Suprapubic skin (tissue), 4 donors: ENCODE measurements around the gene DNM3. TPM values are rescaled to one million over a fixed set of nuclear protein-coding genes. Genes with fewer than 3 reads are reported as not detected.

Experiments
- DNase-seq, 2 donors: peaks; one replicate each; pipeline ENCODE4 v3.0.0-alpha.2; 2019; ENCODE audit warnings: low spot score in 2 of 2
- H3K27ac ChIP-seq: fragments of 200-600 bp; sonication (generic); one replicate; pipeline ENCODE4 v1.5.1; 2019
- H3K27me3 ChIP-seq: fragments of 200-600 bp; sonication (generic); one replicate; pipeline ENCODE4 v1.5.1; 2019
- H3K36me3 ChIP-seq: fragments of 200-600 bp; sonication (generic); one replicate; pipeline ENCODE4 v1.5.1; 2019
- H3K4me1 ChIP-seq: fragments of 200-600 bp; sonication (generic); one replicate; pipeline ENCODE4 v1.5.1; 2019
- H3K4me3 ChIP-seq: fragments of 200-600 bp; sonication (generic); one replicate; pipeline ENCODE4 v1.5.1; 2019; ENCODE audit warnings: mild to moderate bottlenecking
- H3K9me3 ChIP-seq: fragments of 200-600 bp; sonication (generic); one replicate; pipeline ENCODE4 v1.5.1; 2019
- CTCF ChIP-seq, 2 donors: fragments of 200-600 bp in 1 of 2; fragments of 450-650 bp in 1 of 2; sonication (generic) in 1 of 2; IDR thresholded peaks; one replicate each; pipeline ENCODE4 v1.5.1; 2016 to 2019; ENCODE audit warnings: antibody characterized with exemption in 2 of 2, mild to moderate bottlenecking in 1 of 2, moderate library complexity in 1 of 2
- EP300 ChIP-seq: sonication (generic); formaldehyde crosslinking; IDR thresholded peaks from one replicate; pipeline ENCODE4 v1.6.1; 2017; ENCODE audit warnings: antibody characterized with exemption
- POLR2A ChIP-seq, 2 donors: fragments of 450-650 bp; IDR thresholded peaks; one replicate each; pipeline ENCODE4 v1.6.1; 2017; ENCODE audit warnings: antibody characterized with exemption in 2 of 2, mild to moderate bottlenecking in 2 of 2, moderate library complexity in 2 of 2
- POLR2AphosphoS5 ChIP-seq, 3 donors: sonication (generic); formaldehyde crosslinking; IDR thresholded peaks; one replicate each; pipeline ENCODE4 v1.6.1; 2017; ENCODE audit warnings: antibody characterized with exemption in 3 of 3
- WGBS: methylation state at CpG from one replicate; pipeline ENCODE4 v1.1.5; 2018; 5-methylcytosine and 5-hydroxymethylcytosine counted together
- total RNA-seq, 4 donors: library from RNA; depleted of rRNA; stranded (reverse); fragments of >200 nt; gene quantifications; one replicate each; pipeline ENCODE4 v1.1.0, GENCODE V29; 2016

DNM3 gene
- total RNA-seq, 4 donors from 2014 or later = 1.6 to 11.7 (median 3.7) TPM

GRCh38 chr1:172125812-172126430 is 284.6 kb downstream of the DNM3 start:
- no peak for DNase-seq
- Histone ChIP-seq H3K4me1 (no peaks in the 10 kb centered on the region), H3K27ac (no peak overlapping the region), H3K4me3 (no peak overlapping the region), H3K27me3 (no peaks in the 10 kb centered on the region), H3K9me3 (no peaks in the 10 kb centered on the region), H3K36me3 (no peaks in the 10 kb centered on the region)
- TF ChIP-seq POLR2A (IDR thresholded peaks at IDR 0.05) (no peak), EP300 (no peak), CTCF (IDR thresholded peaks at IDR 0.05) (no peak), POLR2AphosphoS5 (IDR thresholded peaks at IDR 0.05) (no peak)

GRCh38 chr1:172132836-172133235 is 291.5 kb downstream of the DNM3 start:
- TF ChIP-seq EP300 (no peak), POLR2A (IDR thresholded peaks at IDR 0.05) (no peak), POLR2AphosphoS5 (IDR thresholded peaks at IDR 0.05) (no peak), CTCF (IDR thresholded peaks at IDR 0.05) (no peak)
- 100% methylated on average over 1 of the region's 1 CpG for WGBS
- no peak for DNase-seq
- no peaks in the 10 kb centered on the region for H3K27me3 ChIP-seq
- no peak overlapping the region for H3K27ac ChIP-seq
- no peaks in the 10 kb centered on the region for H3K4me1 ChIP-seq
- no peak overlapping the region for H3K4me3 ChIP-seq
- no peaks in the 10 kb centered on the region for H3K9me3 ChIP-seq
- no peaks in the 10 kb centered on the region for H3K36me3 ChIP-seq

- DNase-seq = no peak
- TF ChIP-seq CTCF (IDR thresholded peaks at IDR 0.05) = no peak
- no peak for TF ChIP-seq EP300
- no peak for TF ChIP-seq POLR2A (IDR thresholded peaks at IDR 0.05)
- TF ChIP-seq POLR2AphosphoS5 (IDR thresholded peaks at IDR 0.05) = no peak
- WGBS = 92% methylated on average over 2 of the region's 2 CpGs
- H3K9me3 ChIP-seq = no peaks in the 10 kb centered on the region
- no peak overlapping the region for H3K27ac ChIP-seq
- H3K4me3 ChIP-seq = no peak overlapping the region
- H3K36me3 ChIP-seq = no peaks in the 10 kb centered on the region
- H3K27me3 ChIP-seq = no peaks in the 10 kb centered on the region
- H3K4me1 ChIP-seq = peaks cover 8% of the 10 kb centered on the region
Measured at GRCh38 chr1:172134087-172134731, 292.9 kb downstream of the DNM3 start.

GRCh38 chr1:172135076-172135672 is 293.9 kb downstream of the DNM3 start:
- Histone ChIP-seq H3K9me3 (no peaks in the 10 kb centered on the region), H3K27me3 (no peaks in the 10 kb centered on the region), H3K4me1 (peaks cover 8% of the 10 kb centered on the region), H3K4me3 (no peak overlapping the region), H3K27ac (no peak overlapping the region), H3K36me3 (no peaks in the 10 kb centered on the region)
- DNase-seq = no peak
- WGBS = 79% methylated on average over 2 of the region's 2 CpGs
- no peak for TF ChIP-seq EP300
- no peak for TF ChIP-seq POLR2A (IDR thresholded peaks at IDR 0.05)
- TF ChIP-seq CTCF (IDR thresholded peaks at IDR 0.05) = no peak
- no peak for TF ChIP-seq POLR2AphosphoS5 (IDR thresholded peaks at IDR 0.05)

GRCh38 chr1:172135978-172136610 is 294.8 kb downstream of the DNM3 start:
- 64% methylated on average over 4 of the region's 4 CpGs for WGBS
- Histone ChIP-seq H3K4me1 (peaks cover 8% of the 10 kb centered on the region), H3K4me3 (no peak overlapping the region), H3K27me3 (no peaks in the 10 kb centered on the region), H3K9me3 (no peaks in the 10 kb centered on the region), H3K27ac (no peak overlapping the region), H3K36me3 (no peaks in the 10 kb centered on the region)
- TF ChIP-seq EP300 = no peak
- TF ChIP-seq POLR2AphosphoS5 (IDR thresholded peaks at IDR 0.05) = no peak
- TF ChIP-seq CTCF (IDR thresholded peaks at IDR 0.05) = no peak
- no peak for TF ChIP-seq POLR2A (IDR thresholded peaks at IDR 0.05)
- DNase-seq = no peak
